NCI-H1436 (cell line): ENCODE measurements around the gene NUDT1.
"Not testable (repeated sequence)": the region's sequence is repeated elsewhere in the genome, so short reads cannot be mapped to it uniquely, and the experiment has no call there.

Experiments used
- DNase-seq: peaks from one replicate; lab custom pipeline; 2025; lab: John Stamatoyannopoulos, UW

Gene NUDT1

DNA sequence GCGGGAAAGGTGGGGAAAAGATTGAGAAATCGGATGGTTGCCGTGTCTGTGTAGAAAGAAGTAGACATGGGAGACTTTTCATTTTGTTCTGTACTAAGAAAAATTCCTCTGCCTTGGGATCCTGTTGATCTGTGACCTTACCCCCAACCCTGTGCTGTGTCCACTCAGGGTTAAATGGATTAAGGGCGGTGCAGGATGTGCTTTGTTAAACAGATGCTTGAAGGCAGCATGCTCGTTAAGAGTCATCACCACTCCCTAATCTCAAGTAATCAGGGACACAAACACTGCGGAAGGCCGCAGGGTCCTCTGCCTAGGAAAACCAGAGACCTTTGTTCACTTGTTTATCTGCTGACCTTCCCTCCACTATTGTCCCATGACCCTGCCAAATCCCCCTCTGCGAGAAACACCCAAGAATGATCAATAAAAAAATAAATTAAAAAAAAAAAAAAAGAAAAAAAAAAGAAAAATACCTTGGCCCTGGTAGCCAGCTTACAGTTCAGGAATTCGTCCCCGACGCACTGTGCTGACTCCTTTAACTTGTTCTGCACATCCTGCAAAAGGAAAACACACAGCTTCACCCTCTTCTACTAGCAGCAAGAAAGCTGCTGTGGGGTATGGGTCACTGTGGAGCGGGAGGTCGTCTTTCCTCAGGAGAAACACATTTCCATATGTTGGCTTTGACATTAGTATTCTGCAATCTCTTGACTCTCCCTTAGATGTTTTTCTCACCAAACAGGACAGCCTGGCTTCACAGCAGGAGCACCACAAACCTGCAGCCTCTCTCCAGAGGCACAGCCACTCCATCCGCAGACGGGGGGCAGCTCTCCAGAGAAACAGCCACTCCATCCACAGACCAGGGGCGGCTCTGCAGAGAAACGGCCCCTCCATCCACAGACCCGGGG is 27.3 kb downstream of the NUDT1 start:
- DNase-seq, result not testable (repeated sequence)

DNA sequence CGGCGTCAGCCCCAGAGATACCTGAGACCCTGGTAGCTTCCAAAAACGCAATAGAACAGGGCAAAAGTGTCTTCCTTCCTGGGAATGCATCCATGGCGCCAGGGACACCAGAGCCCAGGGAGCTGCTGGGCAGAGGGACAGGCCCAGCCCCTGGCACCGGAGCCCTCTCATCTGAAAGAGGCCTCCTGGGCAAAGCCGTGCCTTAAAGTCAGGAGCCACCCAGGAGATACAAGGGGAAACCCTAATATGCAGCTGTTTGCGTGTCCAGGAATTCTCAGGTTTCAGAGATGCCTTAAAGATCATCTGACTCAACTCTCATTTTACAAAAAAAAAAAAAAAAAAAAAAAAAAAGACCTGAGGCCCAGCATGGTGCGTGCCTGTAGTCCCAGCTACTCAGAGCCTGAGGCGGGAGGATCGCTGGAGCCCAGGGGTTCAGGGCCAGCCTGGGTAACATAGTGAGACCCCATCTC is 28.0 kb downstream of the NUDT1 start:
- DNase-seq, result no peak

DNA sequence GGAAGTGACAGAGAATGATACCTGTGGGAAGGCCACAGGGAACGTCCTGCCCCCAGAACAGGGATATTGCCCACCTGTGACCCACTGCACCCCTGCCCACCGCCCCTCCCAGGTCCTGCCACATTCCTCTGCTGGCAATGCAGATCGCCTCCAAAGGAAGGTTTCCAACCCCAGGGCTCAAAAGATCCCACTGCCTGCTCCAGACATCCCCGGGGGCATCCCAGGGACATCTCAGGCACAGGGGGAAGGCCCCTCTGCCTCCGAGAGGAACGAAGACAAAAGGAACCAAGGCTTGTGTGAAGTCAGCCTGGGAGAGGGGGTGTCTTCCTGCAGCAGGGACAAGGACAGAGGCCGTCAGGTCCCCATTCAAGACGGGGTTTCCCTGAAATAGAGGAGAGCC is 28.5 kb downstream of the NUDT1 start:
- DNase-seq, result no peak

DNA sequence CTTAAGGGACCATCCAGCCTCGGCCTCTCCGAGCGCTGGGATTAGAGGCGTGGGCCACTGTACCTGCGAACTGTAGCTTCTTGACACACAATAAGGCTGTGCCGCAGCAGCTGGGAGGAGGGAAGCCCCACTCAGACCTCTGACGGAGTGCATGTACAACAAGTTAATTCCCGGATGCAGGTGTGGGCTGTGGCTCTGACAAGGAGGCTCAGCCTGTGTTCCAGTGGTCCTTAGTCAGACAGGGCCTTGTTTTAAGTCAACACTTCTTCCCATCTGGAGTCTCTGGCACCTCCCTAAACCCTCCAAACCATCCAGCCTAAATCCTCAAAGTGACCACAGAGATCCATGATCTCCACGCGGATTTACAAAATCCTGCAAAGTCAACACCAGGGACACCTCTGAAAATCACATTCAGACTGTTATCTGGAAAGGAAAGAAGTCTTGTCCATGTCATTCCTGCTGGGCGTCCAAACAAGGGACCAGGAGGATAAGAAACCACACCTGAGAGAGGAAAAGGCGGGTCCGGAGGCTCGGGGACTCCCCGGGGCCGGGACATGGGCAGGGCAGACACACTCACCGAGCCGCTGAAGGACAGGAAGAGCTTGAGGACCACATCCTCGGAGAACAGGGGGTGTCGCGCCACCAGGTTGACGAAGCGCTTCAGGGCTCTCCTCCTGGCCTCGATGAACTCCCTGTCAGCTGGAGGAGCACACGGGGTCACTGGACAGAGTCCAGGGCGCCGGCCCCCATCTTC is 29.4 kb downstream of the NUDT1 start:
- DNase-seq, result no peak

DNA sequence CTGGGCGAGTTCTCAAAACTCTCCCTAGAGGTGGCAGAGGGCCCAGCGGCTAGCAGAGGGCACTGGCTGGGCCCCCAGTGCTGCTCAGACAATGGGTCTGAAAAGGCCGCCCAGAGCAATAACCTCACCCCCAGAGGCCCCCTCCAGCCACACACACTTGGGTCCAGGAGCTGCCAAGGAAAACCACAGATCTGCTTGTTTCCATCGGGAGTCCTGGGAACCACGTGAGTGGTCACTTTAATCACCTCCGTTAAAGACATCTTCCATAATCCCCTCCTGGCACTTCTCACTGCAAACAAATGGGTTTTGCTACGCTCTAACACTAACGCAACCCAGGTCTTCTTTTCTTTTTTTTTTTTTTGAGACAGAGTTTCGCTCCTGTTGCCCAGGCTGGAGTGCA is 30.0 kb downstream of the NUDT1 start:
- DNase-seq, result no peak

DNA sequence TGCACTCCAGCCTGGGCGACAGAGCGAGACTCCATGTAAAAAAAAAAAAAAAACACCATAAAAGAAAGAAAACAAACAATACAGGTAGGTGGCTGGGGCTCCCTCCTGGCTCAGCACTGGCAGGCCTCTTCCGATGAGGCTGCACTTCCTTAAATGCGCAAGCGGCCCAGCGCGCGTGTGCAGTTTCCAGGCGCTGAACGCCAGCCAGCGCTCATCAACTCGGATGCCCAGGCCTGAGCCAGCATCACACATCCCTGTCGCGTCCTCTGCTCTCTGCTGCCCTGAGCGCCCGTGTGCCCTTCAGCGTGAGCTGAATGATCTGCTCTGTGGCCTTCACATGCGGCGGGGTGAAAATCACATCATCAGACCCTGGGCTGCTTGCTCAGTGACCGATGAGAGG is 31.8 kb downstream of the NUDT1 start:
- DNase-seq, result no peak

DNA sequence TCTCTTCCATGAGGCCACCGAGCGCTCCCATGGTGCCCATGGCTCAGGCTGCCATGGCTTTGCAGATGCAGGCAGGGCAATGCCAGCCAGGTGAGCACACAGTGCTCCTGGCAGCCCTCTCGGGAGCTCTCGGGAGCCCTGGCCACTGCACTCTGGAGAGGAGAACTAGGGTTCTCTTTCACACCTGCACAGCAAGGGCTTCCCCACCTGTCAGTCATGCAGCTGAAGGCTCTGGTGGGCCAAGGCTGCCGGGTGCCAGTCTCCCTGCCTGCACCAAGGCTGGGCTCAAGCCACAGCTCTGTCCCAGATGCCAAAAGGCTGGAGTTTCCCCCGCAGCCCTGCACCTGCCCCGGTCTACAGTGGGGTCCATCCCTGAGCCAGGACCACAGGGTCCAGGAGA is 32.6 kb downstream of the NUDT1 start:
- DNase-seq, result no peak

DNA sequence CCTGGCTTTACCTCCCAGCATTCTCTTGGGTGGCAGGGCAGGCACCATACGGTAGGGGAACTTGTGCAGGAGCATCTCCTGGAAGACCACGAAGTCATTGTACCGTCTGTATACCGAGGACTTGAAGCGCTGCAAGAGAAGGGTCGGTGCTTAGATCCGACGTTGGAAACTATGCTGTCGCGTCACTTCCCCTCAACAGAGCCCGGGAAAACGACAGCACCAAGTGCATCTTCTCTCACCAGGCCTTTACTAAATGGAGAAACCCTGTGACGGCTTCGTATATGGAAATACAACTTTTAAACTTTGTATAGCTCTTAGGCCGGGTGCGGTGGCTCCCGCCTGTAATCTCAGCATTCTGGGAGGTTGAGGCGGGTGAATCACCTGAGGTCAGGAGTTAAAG is 33.1 kb downstream of the NUDT1 start:
- DNase-seq, result no peak

DNA sequence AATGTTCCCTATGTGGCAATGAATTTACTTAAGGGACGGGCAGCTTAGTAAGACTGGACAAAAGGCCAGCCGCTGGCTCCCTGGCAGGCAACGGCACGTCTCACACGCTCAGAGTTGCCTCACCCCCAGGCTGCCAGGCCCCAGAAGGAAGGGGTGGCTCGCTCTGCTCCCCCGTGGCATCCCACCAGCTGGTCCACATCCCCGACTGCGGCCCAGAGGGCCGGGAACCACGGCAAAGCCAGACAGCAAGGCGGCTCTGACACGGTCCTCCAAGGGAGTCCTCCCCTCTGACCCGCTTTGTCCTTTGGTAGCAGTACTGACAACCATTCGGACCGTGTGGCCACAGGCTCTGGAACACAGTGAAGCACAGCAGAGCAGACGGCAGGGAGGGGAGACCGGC is 34.1 kb downstream of the NUDT1 start:
- no peak for DNase-seq

DNA sequence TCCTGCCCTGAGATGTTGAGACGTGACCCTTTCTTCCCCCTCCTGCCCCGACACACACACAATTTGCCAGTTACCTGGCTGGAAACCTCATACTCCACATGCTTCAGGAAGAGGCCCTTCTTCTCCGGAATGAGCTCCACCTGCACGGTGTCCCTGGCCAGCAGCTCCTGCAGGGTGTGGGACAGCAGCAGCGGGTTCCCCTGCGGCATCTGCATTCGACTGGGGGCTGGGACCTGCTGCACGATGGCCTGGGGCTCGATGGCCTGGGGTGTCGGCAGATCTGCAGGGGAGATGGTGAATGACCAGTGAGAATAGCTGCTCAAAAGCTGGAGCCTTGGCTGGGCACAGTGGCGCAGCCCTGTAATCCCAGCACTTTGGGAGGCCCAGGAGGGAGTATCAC is 36.0 kb downstream of the NUDT1 start:
- no peak for DNase-seq

DNA sequence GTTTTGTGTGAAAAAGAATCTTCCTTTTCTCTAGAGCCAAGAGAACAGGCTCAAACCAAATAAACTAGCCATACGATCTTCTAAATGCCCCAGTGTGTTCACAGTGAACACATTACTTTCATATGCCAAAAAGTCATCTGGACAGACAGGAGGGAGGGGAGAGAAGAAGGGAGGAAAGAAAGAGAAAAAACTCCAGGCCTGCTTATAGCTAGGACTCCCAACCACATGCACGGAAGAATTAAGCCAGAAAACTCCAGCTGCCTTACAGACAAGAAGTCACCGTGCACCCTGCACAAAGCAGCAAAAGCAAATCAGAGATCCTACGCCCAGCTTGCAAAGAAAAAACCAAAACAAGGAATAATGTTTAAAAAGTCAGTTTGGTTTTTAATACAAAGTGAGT is 37.9 kb downstream of the NUDT1 start:
- no peak for DNase-seq

DNA sequence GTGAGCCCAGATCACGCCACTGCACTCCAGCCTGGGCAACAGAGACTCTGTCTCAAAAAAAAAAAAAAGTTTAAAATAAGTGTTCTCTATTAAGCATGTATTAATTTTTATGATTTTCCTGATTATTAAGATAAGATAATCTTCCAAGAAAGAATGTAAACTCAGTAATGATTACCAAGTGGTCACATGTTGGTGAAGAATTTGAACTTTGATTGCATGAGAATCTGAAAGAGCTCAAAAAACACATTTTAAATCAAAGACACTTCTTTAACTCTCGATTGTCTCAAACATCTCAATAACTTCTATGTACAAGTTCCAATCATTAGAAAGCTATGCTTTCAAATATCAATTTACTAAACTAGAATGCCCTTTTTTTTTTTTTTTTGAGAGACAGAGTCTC is 38.4 kb downstream of the NUDT1 start:
- no peak for DNase-seq

DNA sequence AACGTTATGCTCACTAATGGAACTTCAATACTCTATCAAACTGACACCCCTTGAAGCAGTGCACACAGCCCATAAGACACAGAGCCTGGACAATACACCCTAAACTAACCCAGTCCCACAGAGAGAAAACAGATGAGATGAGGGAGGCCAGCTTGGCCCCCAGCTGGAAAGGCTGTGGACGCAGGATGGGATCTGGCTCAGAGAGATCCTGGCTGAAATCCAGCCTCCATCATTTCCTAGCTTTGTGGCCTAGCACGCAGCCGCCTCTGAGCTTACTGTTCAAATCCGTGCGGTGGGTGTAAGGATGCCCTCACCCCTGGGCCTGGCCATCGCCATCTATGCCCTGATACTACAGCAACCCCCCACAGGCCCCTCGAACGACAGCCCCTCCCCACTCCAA is 39.5 kb downstream of the NUDT1 start:
- no peak for DNase-seq

DNA sequence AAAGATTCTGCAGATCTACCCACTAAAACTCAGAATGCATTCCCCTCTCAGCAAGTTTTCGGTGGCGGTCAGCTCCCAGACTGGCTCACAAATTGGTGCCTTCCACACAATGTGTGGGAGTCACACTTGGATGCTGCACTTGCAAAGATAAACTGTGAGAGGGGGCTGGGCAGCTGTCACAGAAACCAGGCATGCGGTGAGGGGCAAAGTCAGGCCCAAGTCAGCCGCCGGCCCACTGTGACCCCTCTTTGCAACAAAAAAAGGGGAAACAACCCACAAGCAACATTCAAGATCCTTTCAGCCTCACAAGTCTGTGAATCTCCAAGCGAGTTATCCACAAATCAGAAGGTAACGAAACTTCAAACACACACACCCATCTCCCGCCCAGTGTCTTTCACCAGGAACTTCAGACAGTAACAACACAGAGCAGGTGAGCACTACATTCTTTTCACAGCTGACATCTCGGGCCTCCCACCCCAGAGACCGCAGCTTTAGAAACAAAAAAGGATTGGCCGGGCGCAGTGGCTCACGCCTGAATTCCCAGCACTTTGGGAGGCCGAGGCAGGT is 40.2 kb downstream of the NUDT1 start:
- no peak for DNase-seq

DNA sequence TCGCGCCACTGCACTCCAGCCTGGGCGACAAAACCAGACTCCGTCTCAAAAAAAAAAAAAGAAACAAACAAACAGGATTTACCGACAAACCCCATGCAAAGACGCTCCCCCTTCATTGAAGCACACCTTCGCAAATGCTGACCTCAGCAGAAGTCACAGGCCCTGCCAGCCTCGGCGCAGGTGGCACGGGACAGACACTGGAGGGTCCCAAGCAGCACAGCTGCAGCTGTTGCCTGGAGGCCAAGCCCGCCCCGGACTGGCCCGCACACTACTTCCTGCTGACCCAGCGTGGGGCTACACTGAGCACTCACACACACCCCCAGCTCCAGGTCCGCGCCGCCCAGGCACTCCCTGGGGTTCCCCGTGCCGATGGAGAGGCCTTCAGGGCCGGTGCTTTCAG is 41.0 kb downstream of the NUDT1 start:
- DNase-seq, result no peak

DNA sequence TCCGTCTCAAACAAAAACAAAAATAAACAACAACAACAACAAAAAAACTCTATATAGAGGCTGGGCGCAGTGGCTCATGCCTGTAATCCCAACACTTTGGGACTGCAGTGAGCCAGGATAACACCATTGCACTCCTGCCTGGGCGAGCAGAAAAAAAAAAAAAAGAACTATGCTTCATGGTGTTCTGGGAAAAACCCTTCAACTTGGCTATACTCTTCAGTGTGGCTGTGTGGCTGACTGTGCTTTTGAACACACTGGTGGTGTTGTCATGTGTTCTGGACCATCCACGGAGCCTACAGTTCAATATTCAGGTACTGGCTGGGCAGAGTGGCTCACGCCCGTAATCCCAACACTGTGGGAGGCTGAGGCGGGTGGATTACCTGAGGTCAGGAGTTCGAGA is 45.7 kb downstream of the NUDT1 start:
- no peak for DNase-seq

DNA sequence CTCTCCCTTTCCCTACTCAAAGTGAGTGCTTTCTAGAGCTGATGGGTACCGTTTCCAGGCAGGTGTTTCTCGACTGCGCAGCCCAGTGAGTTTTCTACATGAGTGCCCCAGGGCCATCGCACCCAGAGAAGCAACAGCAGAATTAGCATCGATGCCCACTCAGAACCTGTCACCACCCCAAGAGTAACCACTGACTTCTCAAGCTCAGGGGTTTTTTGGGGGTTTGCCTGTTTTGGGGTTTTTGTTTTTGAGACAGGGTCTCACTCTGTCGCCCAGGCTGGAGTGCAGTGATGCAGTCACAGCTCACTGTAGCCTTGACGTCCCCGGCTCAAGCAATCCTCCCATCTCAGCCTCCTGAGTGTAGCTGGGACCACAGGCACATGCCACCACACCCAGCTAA is 46.5 kb downstream of the NUDT1 start:
- DNase-seq, result no peak

DNA sequence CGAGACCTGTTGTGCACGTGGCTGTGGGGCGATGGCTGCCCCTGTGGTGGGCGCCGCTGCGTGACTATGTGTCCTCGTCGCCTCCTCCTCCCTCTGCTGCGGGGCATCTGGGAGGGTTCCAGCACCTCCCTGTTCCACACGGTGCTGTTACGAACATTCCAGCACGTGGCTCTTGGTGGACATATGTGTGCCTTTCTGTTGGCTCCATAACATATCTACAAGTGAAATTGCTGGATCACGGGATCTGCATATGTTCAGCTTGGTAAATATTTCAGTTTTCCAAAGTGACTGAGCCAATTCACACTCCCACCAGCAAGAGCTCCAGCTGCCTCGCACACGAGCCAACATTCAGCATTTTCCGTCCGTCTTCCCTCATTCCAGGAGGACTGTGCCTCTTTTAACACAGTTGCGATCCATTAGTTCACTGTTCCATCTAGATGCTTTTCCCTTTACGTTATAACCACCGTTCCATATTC is 47.1 kb downstream of the NUDT1 start:
- DNase-seq, result no peak

DNA sequence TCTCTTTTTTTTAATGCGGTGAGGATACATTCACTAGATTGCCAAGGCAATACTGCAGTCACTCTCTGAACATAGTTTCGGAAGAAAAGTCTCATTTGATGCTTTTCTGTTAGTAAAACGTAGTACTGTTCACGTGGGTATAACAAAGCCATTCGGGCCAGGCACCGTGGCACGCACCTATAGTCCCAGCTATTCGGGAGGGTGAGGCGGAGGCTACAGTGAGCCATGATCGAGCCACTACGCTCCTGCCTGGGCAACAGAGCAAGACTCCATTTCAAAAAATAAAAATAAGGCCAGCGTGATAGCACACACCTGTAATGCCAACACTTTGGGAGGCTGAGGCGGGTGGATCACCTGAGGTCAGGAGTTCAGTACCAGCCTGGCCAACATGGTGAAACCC is 47.6 kb downstream of the NUDT1 start:
- no peak for DNase-seq

DNA sequence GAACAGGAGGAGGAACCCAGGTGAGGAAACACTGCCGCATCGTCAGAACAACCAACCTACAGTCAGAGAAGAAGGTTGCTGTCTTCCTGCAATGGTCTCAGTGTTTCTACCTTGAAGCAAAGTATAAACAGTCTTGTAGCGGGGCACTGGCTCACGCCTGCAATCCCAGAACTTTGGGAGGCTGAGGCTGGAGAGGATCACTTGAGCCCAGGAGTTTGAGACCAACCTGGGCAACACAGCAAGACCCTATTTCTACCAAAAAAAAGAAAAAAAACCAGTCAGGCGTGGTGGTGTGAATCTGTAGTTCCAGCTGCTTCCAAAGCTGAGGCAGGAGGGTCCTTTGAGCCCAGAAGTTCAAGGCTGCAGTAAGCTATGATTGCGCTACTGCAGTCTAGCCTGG is 48.9 kb downstream of the NUDT1 start:
- no peak for DNase-seq

DNA sequence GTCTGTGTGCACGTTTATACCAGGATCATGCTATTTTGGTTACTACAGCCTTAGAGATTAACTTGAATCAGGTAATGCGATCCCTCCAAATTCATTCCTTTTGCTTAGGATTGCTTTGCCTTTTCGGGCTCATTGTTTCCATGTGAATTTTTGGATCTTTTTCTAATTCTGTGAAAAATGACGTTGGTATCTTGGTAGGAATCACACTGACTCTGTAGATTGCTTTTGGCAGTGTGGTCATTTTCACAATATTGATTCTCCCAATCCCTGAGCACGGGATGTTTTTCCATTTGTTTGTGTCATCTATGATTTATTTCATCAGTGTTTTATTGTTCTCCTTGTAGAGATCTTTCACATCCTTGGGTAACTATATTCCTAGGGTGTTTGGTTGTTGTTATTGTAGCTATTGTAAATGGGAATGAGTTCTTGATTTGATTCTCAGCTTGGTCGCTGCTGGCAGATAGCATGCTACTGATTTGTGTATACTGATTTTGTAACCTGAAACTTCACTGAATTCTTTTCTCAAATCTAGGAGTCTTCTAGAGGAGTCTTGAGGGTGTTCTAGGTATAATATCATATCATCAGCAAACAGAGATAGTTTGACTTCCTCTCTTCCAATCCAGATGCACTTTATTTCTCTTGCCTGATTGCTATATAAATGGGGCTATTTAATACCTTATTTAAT is 54.1 kb downstream of the NUDT1 start:
- DNase-seq, result no peak

DNA sequence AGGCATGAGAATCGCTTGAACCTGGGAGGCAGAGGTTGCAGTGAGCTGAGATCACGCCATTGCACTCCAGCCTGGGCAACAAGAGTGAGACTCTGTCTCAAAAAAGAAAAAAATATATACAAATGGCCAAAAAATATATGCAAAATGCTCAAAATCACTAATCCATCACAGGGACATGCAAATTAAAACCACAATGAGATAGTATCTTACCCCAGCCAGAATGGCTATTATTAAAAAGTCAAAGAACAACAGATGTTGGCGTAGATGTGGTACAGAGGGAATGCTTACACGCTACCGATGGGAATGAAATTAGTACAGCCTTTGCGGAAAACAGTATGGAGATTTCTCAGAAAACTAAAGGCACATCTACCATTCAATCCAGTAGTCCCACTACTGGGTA is 54.8 kb downstream of the NUDT1 start:
- DNase-seq, result no peak
